Fibroblast of lung (primary cell): ENCODE results near the gene C17orf114.

Source experiments
- DNase-seq, 2 donors: peaks; one replicate each; pipeline versions ENCODE4 v3.0.0 to v3.0.0-alpha.2; 2010; ENCODE audit warnings: low read depth in 2 of 2
- H2AFZ ChIP-seq: 2 replicates; pipeline ENCODE4 v1.5.1; 2012; ENCODE audit warnings: low read length, control low read depth, inconsistent platforms
- H3K27ac ChIP-seq: 2 replicates; pipeline ENCODE4 v1.5.1; 2011; ENCODE audit warnings: low read length, control low read depth; ENCODE audit not compliant: insufficient read depth
- H3K27me3 ChIP-seq: 2 replicates; pipeline ENCODE4 v1.5.1; 2011; ENCODE audit warnings: mild to moderate bottlenecking, low read length; ENCODE audit not compliant: control insufficient read depth, insufficient read depth
- H3K36me3 ChIP-seq: 2 replicates; pipeline ENCODE4 v1.5.1; 2011; ENCODE audit warnings: low read length; ENCODE audit not compliant: control insufficient read depth, insufficient read depth
- H3K4me1 ChIP-seq: 2 replicates; pipeline ENCODE4 v1.5.1; 2011; ENCODE audit warnings: low read length; ENCODE audit not compliant: control insufficient read depth, insufficient read depth; ENCODE audit errors: extremely low read depth
- H3K4me2 ChIP-seq: 2 replicates; pipeline ENCODE4 v1.5.1; 2011; ENCODE audit warnings: low read length, control low read depth; ENCODE audit not compliant: insufficient read depth; ENCODE audit errors: extremely low read depth
- H3K4me3 ChIP-seq, 4 experiments: fragments of 200-600 bp in 1 of 4; sonication (generic) in 1 of 4; replicated peaks in 1 of 4; 2 replicates each; pipeline ENCODE4 v1.5.1; 2011 to 2016; ENCODE audit warnings: low read length in 4 of 4, low read depth in 3 of 4, mild to moderate bottlenecking in 3 of 4, control low read depth in 2 of 4, inconsistent platforms in 1 of 4, mixed read lengths in 1 of 4; ENCODE audit not compliant: insufficient read depth in 1 of 4; ENCODE audit errors: control extremely low read depth in 1 of 4
- H3K79me2 ChIP-seq: 2 replicates; pipeline ENCODE4 v1.5.1; 2012; ENCODE audit warnings: mild to moderate bottlenecking, low read length, inconsistent platforms; ENCODE audit not compliant: control insufficient read depth, insufficient read depth
- H3K9ac ChIP-seq: 2 replicates; pipeline ENCODE4 v1.5.1; 2011; ENCODE audit warnings: mild to moderate bottlenecking, low read length, control low read depth; ENCODE audit not compliant: insufficient read depth
- H3K9me3 ChIP-seq: 2 replicates; pipeline ENCODE4 v1.5.1; 2012; ENCODE audit warnings: low read depth, low read length; ENCODE audit not compliant: control insufficient read depth, insufficient read depth
- H4K20me1 ChIP-seq: 2 replicates; pipeline ENCODE4 v1.5.1; 2011; ENCODE audit warnings: low read length; ENCODE audit not compliant: control insufficient read depth, insufficient read depth; ENCODE audit errors: extremely low read depth
- CTCF ChIP-seq, 2 donors: IDR thresholded peaks in 1 of 2; conservative IDR thresholded peaks in 1 of 2; 1 replicate in 1 of 2; 2 replicates in 1 of 2; pipeline ENCODE4 v1.5.1; 2011 to 2012; ENCODE audit warnings: low read length in 2 of 2, control low read depth in 1 of 2, inconsistent platforms in 1 of 2, low read depth in 1 of 2, mild to moderate bottlenecking in 1 of 2
- EZH2 ChIP-seq: IDR thresholded peaks from 2 replicates; pipeline ENCODE4 v1.5.1; 2012; ENCODE audit warnings: low read length, control low read depth, mild to moderate bottlenecking; ENCODE audit errors: missing control alignments

The C17orf114 gene

GRCh38 chr17:4843321-4844000, 41.3 kb upstream of the C17orf114 start:
- H2AFZ ChIP-seq: no peak overlapping the region
- H3K27ac ChIP-seq: no peak overlapping the region
- H3K9me3 ChIP-seq: no peaks in the 10 kb centered on the region
- H3K4me3 ChIP-seq: no peak overlapping the region
- no peak overlapping the region for H3K9ac ChIP-seq
- no peaks in the 10 kb centered on the region for H3K27me3 ChIP-seq
- no peaks in the 10 kb centered on the region for H4K20me1 ChIP-seq
- no peak for DNase-seq
- H3K4me1 ChIP-seq: peaks cover 3% of the 10 kb centered on the region
- H3K36me3 ChIP-seq: no peaks in the 10 kb centered on the region
- H3K4me2 ChIP-seq: no peak overlapping the region
- no peak for TF ChIP-seq EZH2
- no peak for TF ChIP-seq CTCF (conservative IDR thresholded peaks at IDR 0.05 in 1 of 2, IDR thresholded peaks at IDR 0.05 in 1 of 2; ENCODE audit: low read depth in 1 of 2, low read length in 2 of 2)
- peaks cover 16% of the 10 kb centered on the region for H3K79me2 ChIP-seq

GRCh38 chr17:4842376-4842775, 40.2 kb upstream of the C17orf114 start:
- no peak for DNase-seq
- no peak overlapping the region for H3K9ac ChIP-seq
- H3K4me1 ChIP-seq: peaks cover 3% of the 10 kb centered on the region
- H2AFZ ChIP-seq: no peak overlapping the region
- TF ChIP-seq CTCF (conservative IDR thresholded peaks at IDR 0.05 in 1 of 2, IDR thresholded peaks at IDR 0.05 in 1 of 2; ENCODE audit: low read depth in 1 of 2, low read length in 2 of 2) (no peak), EZH2 (no peak)
- H3K27me3 ChIP-seq: no peaks in the 10 kb centered on the region
- H3K4me2 ChIP-seq: no peak overlapping the region
- peaks cover 21% of the 10 kb centered on the region for H3K79me2 ChIP-seq
- peaks cover 3% of the 10 kb centered on the region for H4K20me1 ChIP-seq
- no peaks in the 10 kb centered on the region for H3K9me3 ChIP-seq
- no peak overlapping the region for H3K27ac ChIP-seq
- no peaks in the 10 kb centered on the region for H3K36me3 ChIP-seq
- no peak overlapping the region for H3K4me3 ChIP-seq

- H3K79me2 ChIP-seq: peaks cover 25% of the 10 kb centered on the region
- no peak overlapping the region for H3K4me3 ChIP-seq
- peaks cover 3% of the 10 kb centered on the region for H3K4me1 ChIP-seq
- H3K36me3 ChIP-seq: no peaks in the 10 kb centered on the region
- H4K20me1 ChIP-seq: peaks cover 3% of the 10 kb centered on the region
- no peaks in the 10 kb centered on the region for H3K9me3 ChIP-seq
- TF ChIP-seq CTCF (conservative IDR thresholded peaks at IDR 0.05 in 1 of 2, IDR thresholded peaks at IDR 0.05 in 1 of 2; ENCODE audit: low read depth in 1 of 2, low read length in 2 of 2): no peak
- TF ChIP-seq EZH2: no peak
- no peak overlapping the region for H3K4me2 ChIP-seq
- no peaks in the 10 kb centered on the region for H3K27me3 ChIP-seq
- no peak overlapping the region for H3K9ac ChIP-seq
- no peak overlapping the region for H2AFZ ChIP-seq
- no peak overlapping the region for H3K27ac ChIP-seq
- no peak for DNase-seq
Observed at GRCh38 chr17:4840893-4841242, 38.7 kb upstream of the C17orf114 start.
